Stimulated activated CD8-positive, alpha-beta memory T cell treated with anti-CD3 and anti-CD28 coated beads, Interleukin-12 subunit alpha, Interleukin-12 subunit beta, amount 100 ng/mL, for 4 hours (primary cell): ENCODE data around the gene MGAT4B.
"Not testable (repeated sequence)": the region's sequence is repeated elsewhere in the genome, so short reads cannot be mapped to it uniquely, and the experiment has no call there.

ENCODE experiments used
- DNase-seq: peaks from one replicate; pipeline ENCODE4 v3.0.0-alpha.2; 2020; ENCODE audit warnings: low read depth

MGAT4B gene

DNA sequence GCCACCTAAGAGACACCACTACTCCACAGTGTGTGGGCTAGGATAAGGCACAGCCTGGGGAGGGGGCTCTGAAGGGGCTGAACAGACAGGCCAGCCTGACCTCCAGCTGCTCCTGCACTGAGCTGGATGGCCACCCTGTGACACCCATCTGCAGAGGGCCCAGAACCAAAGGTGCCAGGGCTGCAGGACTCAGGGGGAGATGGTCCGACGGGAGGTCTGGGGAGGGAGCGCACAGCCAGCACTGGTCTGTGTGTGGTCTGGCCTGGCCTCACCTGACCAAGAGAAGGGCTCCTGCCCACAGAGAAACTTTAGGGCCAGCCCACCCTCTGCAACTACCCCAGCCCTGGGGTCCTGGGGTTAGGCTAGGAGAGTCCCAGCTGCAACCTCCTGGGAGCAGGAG lies 12.1 kb downstream of the MGAT4B start:
- DNase-seq: no peak

GRCh38 chr5:179794171-179794570 lies 12.5 kb downstream of the MGAT4B start:
- no peak for DNase-seq

GRCh38 chr5:179793468-179794139 lies 13.1 kb downstream of the MGAT4B start, which contains the start of gene LTC4S:
LTC4S (plus strand) TSS chr5:179793986; CDS start chr5:179794081, 95 bp downstream.
- DNase-seq: no peak

DNA sequence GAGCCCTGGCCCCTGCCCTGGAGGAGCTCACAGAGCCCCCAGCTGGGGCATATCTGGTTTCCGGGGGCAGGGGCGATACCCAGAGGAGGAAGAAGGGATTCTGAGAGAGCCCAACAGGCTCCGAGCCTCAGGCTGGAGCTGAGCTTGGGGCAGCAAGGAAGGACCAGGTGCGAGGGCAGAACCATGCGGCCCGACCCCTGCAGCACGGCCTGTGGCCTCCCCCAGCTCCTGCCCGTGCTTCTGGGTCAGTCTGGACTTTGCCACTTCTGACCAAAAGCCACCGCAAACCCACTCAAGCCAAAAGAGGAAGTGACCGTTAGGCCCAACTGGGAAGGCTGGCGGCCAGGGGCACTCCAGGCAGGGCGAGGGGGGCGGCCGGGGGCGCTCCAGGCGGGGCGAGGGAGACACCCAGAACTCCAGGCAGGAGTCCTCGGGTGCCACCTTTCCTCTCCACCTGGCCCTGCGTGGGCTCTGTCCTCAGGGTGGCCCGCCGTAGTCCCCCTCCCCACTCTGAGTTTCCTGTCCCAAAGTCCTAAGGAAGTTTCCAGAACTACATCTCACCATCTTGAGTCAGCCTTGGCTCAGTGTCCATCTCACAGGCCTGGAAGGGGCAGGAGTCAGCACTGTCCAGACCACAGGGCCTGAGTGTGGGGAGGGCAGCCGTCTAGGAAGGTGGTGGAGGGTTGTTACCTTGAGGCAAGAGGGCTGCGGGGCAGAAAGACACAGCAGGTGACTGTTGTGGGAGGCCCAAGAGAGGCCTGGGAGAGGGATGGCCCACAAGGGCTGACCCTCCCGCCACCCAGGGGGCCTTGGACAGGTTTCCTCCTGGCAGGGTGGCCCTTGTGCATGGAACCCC lies 13.8 kb downstream of the MGAT4B start:
- no peak for DNase-seq

GRCh38 chr5:179791881-179792611 lies 14.6 kb downstream of the MGAT4B start:
- no peak for DNase-seq

- not testable (repeated sequence) for DNase-seq
Observed at GRCh38 chr5:179789278-179789677, 17.4 kb downstream of the MGAT4B start.

DNA sequence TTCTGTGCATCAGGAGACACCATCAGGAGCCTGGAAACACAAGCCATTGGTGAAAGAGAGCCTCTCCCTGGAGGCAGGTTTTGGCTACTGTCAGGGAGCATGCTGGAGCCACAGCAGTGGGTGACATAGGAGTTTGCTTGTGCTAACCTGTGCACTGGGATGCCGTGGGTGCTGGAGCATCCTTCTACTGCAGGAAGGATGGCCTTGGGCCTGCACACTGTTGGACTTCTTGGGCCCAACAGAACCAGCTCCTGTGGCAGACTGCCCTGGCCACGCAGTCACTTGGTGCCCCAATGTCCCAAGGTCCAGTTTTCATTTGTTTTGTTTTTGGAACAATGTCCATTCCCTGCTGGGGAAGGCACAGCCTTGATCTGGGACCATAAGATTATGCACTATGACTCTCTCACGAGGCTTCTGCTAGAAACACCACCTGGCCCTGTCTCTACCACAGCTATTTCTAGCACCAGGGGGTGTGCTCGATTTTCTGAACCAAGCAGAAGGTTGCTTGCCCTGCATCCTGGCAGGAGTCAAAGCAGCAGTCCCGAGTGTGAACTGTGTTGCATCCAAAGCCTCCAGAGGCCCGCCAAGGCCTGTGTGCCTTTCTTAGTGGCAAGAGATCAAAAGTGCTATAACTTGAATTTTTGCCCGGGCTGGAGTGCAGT lies 18.3 kb downstream of the MGAT4B start:
- DNase-seq: no peak

DNA sequence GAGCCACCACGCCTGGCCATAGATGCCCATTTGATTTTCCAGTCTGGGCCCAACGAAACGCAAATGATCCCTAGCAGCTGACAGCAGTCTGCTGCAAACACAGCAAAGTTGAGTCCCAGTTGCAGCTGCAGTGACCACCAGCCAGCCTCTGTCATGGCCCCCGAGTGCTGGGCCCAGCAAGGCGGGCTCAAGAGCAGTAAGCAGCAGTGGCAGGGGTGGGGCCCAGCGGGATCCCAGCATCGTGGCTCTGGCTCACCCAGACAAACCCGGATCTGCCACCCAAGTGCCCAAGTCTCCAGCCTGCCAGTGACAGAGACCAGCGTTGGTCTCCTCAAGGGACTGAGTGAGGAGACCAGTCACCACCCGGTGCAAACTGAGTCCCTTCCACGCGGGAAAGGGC lies 19.8 kb downstream of the MGAT4B start:
- DNase-seq: no peak

- no peak for DNase-seq
Observed at GRCh38 chr5:179783128-179783527, 23.5 kb downstream of the MGAT4B start.

DNA sequence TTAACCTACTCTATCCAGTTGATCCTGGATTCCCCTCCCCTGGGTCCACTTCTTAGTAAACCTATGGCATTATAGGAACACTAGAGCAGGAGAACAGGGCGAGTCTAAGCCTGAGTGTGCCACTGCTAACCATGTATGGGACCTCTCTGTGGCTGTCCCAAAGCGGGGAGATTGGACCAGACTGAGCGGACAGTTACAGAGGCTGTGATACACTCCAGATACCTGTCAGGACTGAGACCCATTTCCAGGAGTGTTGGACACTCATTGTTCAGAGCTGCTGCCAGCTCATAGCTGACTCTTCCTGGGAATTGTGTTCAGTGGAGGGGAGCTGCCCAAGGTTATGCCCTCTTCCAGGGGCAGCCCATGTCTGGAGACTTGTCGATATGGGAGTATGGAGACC lies 24.8 kb downstream of the MGAT4B start:
- DNase-seq: no peak

DNA sequence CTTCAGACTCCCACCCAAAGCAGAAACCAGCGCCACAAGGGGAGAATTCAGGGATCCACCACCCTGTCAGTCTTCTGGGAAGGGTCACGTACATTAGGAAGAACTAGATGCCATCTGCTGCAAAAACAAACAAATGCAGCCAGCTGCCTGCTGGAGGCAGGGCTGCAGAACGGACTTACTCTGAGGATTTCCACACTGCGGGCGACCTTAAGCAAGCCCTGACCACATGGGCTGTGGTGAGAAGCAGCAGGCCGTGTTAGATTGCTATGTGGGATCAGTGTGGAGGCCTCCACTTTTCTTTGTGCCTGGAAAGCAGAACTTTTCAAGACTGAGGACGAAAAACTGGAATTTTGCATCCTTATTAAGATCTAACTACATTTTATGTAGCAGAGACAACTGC lies 26.3 kb downstream of the MGAT4B start:
- no peak for DNase-seq

- DNase-seq: no peak
Observed at GRCh38 chr5:179779826-179780225, 26.8 kb downstream of the MGAT4B start.

GRCh38 chr5:179778591-179778990 lies 28.1 kb downstream of the MGAT4B start:
- DNase-seq: no peak

GRCh38 chr5:179777909-179778308 lies 28.8 kb downstream of the MGAT4B start:
- no peak for DNase-seq

DNA sequence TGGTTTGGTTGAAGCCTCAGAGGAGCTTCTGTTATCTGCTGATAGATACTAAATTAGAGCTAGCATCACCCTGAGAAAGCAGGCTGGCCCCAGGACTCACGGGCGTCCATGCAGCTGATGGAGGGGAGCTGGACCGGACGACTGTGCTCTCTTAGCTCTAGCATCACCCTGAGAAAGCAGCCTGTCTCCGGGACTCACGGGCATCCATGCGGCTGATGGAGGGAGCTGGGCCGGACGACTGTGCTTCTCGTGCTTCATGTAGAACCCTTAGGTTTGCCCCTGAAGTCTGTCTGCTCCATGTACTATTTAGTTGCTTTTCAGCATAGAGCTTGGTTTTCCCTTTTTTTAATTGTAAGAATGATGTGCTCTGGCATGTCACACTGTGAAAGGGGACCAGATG lies 29.2 kb downstream of the MGAT4B start:
- no peak for DNase-seq

GRCh38 chr5:179776411-179776938 lies 30.2 kb downstream of the MGAT4B start:
- DNase-seq: no peak

DNA sequence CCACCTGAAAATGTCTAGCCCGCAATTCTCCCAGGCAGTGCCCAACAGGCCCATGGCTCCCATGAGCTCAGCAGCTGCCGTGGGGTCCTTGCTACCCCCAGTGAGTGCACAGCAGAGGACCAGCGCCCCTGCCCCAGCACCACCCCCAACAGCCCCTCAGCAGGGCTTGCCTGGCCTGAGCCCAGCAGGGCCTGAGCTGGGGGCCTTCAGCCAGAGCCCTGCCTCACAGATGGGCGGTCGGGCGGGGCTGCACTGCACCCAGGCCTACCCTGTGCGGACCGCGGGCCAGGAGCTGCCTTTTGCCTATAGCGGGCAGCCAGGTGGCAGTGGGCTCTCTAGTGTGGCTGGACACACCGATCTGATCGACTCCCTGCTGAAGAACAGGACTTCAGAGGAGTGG lies 32.2 kb downstream of the MGAT4B start:
- DNase-seq: no peak

GRCh38 chr5:179773686-179774040 lies 33.0 kb downstream of the MGAT4B start:
- DNase-seq: no peak

DNA sequence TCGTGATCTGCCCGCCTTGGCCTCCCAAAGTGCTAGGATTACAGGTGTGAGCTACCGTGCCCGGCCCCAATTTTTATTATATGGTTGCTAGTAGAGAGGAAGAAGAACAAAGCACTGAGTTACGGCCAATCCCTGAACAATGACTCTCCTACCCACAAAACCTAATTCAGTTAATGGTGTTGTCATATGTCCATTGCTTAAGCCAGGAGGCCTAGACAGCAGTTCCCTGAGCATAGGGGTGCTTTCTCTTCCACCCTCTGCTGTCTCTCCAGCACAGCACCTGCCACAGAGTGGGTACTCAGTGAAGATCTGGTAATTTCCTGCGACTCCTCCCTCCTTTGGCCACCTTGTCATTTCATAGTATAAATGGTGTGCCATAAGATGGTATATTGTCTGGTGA lies 34.3 kb downstream of the MGAT4B start:
- DNase-seq: no peak

DNA sequence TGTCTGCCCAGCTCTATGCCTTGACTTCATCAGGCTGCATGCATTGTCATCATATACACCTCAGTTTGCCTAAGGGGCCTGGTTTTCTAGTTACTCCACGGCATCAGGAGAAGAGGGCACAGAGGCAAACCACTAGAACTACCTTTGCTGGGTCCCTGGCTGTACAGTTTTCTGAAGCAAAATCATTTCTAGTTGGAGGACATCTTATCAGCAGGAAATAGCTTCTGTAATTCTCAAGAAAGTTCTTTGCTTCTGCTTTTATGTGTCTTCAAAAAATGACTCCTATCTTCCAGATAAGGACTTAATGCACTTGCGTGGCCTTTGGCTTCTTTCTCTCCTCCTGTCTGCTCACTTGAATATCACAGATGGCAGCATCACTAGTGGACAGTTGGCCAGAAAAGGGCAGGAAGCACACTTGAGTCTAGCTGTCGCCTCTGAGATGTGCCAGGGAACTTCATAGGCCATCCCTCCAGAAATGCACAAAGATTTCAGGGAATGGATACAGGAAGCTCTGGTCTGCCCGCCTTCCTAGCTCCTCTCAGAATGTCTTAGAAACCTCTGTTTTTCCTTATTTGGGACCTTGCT lies 35.3 kb downstream of the MGAT4B start:
- DNase-seq: no peak

DNA sequence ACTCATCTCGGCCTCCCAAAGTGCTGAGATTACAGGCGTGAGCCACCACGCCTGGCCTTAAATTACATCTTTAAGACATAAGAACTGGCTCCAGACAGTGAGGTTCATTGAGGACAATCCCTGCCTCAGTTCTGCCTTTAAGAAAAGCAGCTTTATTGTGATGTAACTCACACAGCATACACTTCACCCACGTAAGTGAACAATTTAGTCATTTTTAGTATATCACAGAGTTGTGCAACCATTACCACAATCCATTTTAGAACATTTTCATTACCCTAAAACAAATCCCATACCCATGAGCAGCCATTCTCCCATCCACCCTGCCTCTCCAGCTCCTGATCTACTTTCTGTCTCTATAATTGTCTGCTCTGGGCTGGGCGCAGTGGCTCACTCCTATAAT lies 36.9 kb downstream of the MGAT4B start:
- DNase-seq: no peak

- DNase-seq: no peak
Observed at GRCh38 chr5:179769271-179769670, 37.4 kb downstream of the MGAT4B start.
